ENCODE measurements around the gene FGD5. TPM values are rescaled to one million over a fixed set of nuclear protein-coding genes. Genes with fewer than 3 reads are reported as not detected.

FGD5 gene
- total and polyA plus RNA-seq, 9 of the 15 experiments (the other 6 are each of a cell fraction or from before 2014, with no cell fraction given) = 0.18 TPM; not detected in 8

- TF ChIP-seq SIN3A (IDR thresholded peaks at IDR 0.05; ENCODE audit: borderline replicate concordance in 2 of 2, control insufficient read depth in 1 of 2, low read depth in 2 of 2, low read length in 2 of 2) (peak; percentile 55 to 84; a peak in 2 of 4 replicates), ZNF24 (IDR thresholded peaks at IDR 0.05) (no peak), FOXO4 (CRISPR knock-in tag; IDR thresholded peaks at IDR 0.05) (no peak), PHB2 (IDR thresholded peaks at IDR 0.05; ENCODE audit: low read depth) (no peak), VEZF1 (CRISPR knock-in tag; IDR thresholded peaks at IDR 0.05) (peak; percentile 99), ZNF449 (CRISPR knock-in tag; IDR thresholded peaks at IDR 0.05) (peak; percentile 94; the same call in 1 of the 2 replicates), ZEB2 (IDR thresholded peaks at IDR 0.05) (no peak), ZNF134 (CRISPR knock-in tag; conservative IDR thresholded peaks at IDR 0.05) (no peak), ZC3H11A (IDR thresholded peaks at IDR 0.05; ENCODE audit: low read depth, low read length) (no peak), RFX7 (CRISPR knock-in tag; IDR thresholded peaks at IDR 0.05) (no peak), PYGO2 (tag; IDR thresholded peaks at IDR 0.05) (no peak), CAMTA2 (CRISPR knock-in tag; conservative IDR thresholded peaks at IDR 0.05) (no peak), MIER1 (IDR thresholded peaks at IDR 0.05; ENCODE audit: low read depth) (no peak), CEBPZ (IDR thresholded peaks at IDR 0.05; ENCODE audit: borderline replicate concordance, low read depth, low read length) (peak; percentile 84), ZNF274 (IDR thresholded peaks at IDR 0.05; ENCODE audit: borderline replicate concordance, low read depth, low read length) (no peak), HSF4 (CRISPR knock-in tag; IDR thresholded peaks at IDR 0.05; ENCODE audit: borderline replicate concordance) (no peak), ZFP36 (IDR thresholded peaks at IDR 0.05; ENCODE audit: low read depth, low read length, partially characterized antibody) (peak; percentile 17), NEUROD1 (IDR thresholded peaks at IDR 0.05; ENCODE audit: borderline replicate concordance, low read depth, low read length, partially characterized antibody) (peak; percentile 93), TFAP4 (CRISPR knock-in tag; IDR thresholded peaks at IDR 0.05; ENCODE audit: borderline replicate concordance) (peak; percentile 67; the same call in 1 of the 2 replicates), CHD2 (IDR thresholded peaks at IDR 0.05; ENCODE audit: low read depth, low read length) (peak; percentile 81)
These were observed 129.3 kb downstream of the FGD5 start (continued) for GRCh38 chr3:14947886-14948608.

All from K562 (cell line).